HG02623 (cell line): ENCODE measurements around the gene CENPH.
"Not testable (repeated sequence)": the region's sequence is repeated elsewhere in the genome, so short reads cannot be mapped to it uniquely, and the experiment has no call there.

Experiments
- ATAC-seq: cut with Tn5 transposase; IDR thresholded peaks from one replicate; pipeline ENCODE4 v1.9.1; 2021; ENCODE audit warnings: moderate library complexity; ENCODE audit not compliant: unreplicated experiment

CENPH gene, protein sequence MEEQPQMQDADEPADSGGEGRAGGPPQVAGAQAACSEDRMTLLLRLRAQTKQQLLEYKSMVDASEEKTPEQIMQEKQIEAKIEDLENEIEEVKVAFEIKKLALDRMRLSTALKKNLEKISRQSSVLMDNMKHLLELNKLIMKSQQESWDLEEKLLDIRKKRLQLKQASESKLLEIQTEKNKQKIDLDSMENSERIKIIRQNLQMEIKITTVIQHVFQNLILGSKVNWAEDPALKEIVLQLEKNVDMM

DNA sequence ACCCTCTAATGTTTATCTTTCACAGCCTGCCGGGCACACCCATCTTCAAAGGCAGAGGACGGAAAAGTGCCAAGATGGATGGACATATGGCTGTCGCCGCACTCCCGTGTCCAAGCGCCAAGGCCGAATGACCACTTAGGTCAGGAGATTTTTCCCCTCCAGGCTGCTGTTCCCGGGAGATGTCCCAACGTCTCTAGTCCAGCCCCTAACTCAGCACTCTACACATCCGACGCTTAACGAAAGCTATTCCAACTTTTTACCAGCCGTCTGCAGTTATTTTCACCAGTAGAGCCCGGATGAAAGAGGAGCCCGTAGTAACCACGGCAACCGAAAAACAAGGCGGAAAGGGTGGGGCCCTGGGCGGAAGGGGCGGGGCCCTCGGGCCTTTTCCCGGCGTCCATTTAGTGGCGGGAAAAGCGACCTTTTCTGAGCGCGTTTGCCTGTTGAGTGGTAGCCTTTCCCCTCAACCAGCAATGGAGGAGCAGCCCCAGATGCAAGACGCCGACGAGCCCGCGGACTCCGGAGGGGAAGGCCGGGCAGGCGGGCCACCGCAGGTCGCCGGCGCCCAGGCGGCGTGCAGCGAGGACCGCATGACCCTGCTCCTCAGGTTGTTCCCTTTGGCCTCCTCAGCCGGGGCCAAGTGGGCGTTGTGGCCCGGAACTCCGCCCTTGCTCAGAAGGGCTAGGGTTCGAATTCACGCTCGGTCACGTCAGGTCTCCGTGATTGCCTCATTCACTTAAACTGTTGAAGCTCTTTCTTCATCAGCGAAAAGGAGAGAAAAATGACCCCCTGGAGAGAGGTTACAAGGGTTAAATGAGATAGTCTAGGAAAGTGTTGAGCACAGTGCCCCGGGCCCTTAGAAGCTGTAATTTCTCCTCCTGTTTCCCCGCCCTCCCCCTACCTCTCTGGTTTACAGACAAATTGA is at the start of gene CENPH:
Gene CENPH, plus strand, starts transcription at position 422 of the 925 bp plus-strand sequence. Its CDS starts 52 bp downstream, at position 474.
- peak; percentile 89 for ATAC-seq

DNA sequence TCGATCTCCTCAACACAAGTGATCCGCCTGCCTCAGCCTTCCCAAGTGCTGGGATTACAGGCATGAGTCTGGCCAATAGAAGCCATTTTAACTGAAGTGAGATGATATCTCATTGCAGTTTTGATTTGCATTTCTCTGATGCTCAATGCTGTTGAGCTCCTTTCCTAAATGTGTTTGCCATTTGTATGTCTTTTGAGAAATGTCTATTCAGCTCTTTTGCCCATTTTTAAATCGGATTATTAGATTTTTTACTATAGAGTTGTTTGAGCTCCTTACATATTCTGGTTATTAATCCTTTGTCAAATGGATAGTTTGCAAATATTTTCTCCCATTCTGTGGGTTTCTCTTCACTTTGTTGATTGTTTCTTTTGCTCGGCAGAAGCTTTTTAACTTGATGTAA is 49.1 kb upstream of the CENPH start:
- ATAC-seq: not testable (repeated sequence)

DNA sequence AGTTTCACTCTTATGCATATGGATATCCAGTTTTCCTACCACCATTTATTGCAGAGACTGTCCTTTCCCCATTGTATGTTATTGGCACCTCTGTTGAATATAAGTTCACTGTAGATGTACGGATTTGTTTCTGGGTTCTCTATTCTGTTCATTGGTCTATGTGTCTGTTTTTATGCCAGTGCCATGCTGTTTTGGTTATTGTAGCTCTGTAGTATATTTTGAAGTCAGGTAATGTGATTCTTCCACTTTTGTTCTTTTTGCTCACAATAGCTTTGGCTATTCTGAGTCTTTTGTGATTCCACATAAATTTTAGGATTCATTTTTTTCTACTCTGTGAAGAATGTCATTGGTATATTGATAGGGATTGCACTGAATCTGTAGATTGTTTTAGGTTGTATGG is 48.6 kb upstream of the CENPH start:
- ATAC-seq: no peak

DNA sequence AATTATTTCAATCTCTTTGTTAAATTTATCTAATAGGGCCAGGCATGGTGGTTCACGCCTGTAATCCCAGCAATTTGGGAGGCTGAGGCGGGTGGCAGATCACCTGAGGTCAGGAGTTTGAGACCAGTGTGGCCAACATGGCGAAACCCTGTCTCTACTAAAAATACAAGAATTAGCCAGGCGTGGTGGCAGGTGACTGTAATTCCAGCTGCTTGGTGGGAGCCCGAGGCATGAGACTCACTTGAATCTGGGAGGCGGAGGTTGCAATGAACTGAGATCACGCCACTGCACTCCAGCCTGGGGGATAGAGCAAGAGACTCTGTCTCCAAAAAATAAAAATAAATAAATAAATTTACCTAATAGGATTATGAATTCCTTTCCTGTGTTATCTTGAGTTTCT is 40.8 kb upstream of the CENPH start:
- ATAC-seq: not testable (repeated sequence)

DNA sequence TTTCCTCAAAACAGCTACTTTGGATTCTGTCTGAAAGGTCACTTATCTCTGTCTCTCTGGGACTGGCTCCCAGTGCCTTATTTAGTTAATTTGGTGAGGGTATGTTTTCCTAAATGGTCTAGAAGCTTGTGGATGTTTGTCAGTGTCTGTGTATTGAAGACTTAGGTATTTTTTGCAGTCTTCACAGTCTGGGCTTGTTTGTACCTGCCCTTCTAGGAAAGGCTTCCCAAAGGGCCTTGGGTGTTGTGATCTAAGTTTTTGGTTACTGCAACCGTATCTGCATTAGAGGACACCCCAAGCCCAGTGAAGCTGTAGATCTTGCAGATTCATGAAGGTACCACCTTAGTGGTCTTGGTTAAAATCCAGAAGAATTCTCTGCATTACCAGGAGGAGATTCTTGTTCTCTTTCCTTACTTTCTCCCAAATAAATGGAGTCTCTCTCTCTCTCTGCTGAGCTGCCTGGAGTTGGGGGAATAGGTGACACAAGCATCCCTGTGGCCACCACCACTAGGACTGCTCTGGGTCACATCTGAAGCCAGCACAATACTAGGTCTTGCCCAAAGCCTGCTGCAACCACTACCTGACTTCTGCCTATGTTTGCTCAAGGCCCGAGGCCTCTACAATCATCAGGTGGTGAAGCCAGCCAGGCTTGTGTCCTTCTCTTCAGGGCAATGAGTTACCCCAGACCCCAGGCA is 40.3 kb upstream of the CENPH start:
- no peak for ATAC-seq

DNA sequence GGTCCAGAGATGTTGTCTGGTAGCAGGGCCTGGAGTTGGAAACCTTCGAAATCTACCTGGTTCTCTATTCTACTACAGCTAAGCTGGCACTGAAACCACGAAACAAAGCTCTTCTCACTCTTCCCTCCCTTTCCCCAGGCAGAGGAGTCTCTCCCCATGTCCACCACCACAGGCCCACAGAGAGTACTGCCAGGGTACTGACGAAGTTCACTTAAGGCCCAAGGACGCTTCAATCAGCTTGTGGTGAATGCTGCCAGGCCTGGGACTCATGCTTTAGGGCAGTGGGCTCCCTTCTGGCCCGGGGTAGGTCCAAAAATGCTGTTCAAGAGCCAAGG is 39.7 kb upstream of the CENPH start:
- ATAC-seq: no peak

DNA sequence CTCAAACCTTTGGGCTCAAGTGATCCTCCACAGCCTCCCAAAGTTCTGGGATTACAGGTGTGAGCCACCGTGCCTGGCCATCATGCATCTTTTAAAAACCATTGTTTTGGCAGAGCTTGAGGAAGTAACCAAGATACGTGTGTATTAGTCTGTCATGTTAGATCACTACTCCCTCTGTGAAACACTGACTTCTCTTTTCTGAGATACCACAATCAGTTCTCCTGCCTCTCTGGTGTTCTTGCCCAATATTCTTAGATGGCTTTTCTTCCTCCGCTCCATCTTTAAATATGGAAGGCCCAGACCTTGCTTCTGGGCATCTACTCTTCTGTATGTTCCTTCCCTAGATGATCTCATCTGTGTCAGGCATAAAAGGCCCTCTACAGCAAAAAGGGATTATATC is 36.7 kb upstream of the CENPH start:
- no peak for ATAC-seq

DNA sequence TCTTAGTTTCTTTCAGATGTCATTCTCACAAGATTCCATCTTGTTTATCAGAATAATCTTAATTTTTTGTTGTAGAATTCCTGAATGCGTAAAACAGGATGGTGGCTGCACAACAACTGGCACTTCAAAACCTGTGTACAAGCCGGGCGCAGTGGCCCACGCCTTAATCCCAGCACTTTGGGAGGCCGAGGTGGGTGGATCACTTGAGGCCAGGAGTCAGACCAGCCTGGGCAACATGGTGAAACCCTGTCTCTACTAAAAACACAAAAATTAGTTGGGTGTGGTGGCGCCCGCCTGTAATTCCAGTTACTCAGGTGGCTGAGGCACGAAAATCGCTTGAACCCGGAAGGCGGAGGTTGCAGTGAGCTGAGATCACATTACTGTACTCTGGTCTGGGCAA is 32.9 kb upstream of the CENPH start:
- no peak for ATAC-seq

DNA sequence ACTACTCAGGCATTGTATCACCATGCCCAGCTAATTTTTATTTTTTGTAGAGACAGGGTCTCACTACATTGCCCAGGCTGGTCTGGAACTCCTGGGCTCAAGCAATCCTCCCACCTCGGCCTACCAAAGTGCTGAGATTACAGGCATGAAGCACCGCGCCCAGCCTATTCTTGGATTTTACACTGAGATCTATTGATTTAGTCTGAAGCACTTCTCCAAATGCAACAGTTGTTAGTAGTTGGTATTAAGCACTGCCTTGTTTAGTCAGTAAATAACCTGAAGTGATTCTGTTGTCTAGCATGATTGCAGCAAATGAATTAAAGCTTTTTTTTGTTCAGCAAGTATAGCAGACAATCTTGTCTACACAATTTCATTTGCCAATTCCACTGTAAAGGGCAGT is 31.3 kb upstream of the CENPH start:
- no peak for ATAC-seq

DNA sequence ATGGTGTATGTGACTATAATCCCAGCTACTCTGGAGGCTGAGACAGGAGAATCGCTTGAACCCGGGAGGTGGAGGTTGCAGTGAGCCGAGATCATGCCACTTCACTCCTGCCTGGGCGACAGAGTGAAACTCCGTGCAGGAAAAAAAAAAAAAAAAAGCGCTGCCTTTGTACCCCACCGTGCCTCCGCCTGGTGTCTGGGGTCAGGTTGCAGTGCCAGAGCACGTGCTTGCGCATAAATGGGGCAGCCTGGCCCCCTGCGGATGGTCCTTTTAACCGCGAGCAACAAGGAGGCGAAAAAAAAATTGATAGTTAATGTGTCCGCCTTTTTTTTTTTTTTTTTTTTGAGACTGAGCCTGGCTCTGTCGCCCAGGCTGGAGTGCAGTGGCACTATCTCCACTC is 28.7 kb upstream of the CENPH start:
- ATAC-seq: no peak

DNA sequence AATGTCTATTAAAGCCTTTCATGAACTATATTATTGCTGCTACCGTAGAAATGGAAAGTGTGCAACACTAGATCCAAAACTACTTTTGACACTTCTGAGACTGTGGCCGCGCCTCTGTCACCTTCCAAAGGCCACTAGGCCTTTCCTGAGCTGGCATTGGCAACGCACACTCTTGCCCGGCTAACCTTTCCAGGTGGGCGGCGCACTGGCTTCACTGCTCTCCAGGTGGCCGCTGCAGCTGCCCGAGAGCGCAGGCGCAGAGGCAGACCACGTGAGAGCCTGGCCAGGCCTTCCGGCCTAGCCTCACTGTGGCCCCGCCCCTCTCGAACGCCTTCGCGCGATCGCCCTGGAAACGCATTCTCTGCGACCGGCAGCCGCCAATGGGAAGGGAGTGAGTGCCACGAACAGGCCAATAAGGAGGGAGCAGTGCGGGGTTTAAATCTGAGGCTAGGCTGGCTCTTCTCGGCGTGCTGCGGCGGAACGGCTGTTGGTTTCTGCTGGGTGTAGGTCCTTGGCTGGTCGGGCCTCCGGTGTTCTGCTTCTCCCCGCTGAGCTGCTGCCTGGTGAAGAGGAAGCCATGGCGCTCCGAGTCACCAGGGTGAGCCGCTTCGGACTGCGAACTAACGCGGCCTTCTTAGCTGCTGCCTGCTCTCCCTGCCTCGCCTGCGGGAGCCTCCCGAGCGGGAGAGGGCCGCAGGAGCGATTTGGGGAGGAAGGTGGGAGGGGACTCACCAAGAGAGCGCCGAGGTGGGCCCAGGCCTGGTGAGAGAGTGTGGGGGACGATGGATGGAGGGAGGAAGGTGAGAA is 22.5 kb upstream of the CENPH start, which contains the start of gene CCNB1:
Gene CCNB1, plus strand, starts transcription at position 465 of the 807 bp plus-strand sequence. Its CDS starts 113 bp downstream, at position 578.
- ATAC-seq: peak; percentile 99

DNA sequence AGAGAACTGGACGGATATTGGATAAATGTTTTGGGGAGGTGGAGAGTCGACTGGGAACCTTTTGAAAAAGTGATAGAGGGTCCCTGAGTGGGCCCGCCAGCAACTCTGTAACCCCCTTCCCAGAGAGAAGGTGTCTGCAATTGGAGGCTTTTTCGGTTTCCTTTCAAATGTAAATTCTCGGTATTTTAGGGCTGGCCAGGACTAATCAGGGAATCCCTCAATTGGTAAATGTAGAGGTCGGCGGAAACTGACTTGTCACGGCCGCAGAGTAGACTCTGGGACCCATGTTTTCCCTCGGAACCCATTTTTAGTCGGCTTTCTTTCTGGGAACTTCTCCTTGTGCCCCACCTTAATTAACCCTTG is 21.9 kb upstream of the CENPH start:
- no peak for ATAC-seq

DNA sequence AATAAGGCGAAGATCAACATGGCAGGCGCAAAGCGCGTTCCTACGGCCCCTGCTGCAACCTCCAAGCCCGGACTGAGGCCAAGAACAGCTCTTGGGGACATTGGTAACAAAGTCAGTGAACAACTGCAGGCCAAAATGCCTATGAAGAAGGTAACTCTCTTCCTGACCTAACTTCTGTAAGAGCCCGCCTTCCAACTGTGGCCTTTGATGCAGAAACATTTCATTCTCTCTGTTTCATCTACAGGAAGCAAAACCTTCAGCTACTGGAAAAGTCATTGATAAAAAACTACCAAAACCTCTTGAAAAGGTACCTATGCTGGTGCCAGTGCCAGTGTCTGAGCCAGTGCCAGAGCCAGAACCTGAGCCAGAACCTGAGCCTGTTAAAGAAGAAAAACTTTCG is 21.5 kb upstream of the CENPH start:
- ATAC-seq: no peak

DNA sequence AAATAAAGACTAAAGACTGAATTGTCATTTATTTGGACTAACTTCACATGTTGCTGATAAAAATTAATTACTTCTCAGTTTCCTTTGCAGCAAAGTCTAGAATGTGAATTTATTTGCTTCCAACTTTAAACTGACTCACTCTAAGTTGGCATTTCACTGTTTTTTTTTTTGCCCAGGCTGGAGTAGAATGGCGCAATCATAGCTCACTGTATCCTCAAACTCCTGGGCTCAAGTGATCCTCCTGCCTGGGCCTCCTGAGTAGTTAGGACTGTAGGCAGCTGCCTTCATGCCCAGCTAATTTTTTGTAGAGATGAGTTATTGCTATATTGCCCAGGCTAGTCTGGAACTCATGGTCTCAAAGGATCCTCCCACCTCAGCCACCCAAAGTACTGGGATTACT is 18.9 kb upstream of the CENPH start:
- no peak for ATAC-seq

DNA sequence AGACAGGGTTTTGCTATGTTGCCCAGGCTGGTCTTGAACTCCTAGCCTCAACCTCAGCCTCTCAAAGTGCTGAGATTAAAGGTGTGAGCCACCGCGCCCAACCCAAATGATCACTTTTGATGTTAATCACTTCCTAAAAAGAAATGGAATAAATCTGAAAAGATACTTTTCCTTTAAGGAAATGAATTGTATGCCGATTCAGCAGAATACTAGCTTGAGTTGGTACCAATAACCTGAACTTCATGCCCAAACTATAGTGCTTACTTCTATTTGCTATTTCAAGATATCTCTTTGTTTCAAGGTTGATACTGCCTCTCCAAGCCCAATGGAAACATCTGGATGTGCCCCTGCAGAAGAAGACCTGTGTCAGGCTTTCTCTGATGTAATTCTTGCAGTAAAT is 18.4 kb upstream of the CENPH start:
- ATAC-seq: no peak

DNA sequence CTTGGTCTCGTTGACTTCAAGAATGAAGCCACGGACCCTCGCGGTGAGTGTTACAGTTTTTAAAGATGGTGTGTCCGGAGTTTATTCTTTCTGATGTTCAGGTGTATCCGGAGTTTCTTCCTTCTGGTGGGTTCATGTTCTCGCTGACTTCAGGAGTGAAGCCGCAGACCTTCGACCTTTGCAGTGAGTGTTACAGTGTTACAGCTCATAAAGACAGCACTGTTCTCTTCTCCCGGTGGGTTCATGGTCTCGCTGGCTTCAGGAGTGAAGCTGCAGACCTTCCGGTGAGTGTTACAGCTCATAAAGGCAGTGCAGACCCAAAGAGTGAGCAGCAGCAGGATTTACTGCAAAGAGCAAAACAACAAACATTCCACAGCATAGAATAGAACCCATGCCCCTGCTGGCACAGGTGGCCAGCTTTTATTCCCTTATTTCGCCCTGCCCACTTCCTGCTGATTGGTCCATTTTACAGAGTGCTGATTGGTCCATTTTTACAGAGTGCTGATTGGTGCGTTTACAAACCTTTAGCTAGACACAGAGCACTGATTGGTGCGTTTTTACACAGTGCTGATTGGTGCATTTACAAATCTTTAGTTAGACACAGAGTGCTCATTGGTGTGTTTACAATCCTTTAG is 7.6 kb upstream of the CENPH start:
- not testable (repeated sequence) for ATAC-seq

DNA sequence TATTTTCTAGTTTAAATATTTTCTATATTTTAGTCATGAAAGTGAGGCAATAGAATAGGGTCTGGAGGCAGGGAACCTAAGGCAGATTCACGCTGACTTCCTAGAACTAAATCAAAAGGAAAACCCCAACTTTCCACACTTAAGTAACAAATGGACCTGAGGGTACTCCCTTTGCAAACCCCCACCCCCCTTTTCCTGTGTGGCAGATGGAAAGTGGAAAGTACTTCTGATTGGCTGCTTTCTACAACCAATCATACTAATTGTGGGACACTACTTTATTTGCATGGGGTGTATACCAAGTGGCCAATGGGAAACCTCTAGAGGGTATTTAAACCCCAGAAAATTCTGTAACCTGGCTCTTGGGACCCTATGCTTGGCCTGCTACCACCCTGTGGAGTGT is 4.8 kb upstream of the CENPH start:
- no peak for ATAC-seq

DNA sequence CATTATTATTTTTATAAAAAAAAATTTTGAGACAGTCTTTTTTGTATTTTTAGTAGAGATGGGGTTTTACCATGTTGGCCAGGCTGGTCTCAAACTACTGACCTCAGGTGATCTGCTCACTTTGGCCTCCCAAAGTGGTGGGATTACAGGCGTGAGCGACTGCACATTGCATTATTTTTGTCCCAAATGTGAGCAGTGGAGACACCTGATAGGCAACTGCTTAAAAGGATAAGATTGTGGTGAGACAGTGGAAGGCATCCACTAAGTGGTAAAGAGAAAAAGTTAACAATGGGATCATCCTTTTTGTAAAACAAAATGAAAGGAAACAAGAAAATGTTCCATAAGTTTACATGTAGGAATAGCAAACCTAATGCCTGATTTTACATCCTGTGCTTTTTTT is 2.0 kb upstream of the CENPH start:
- ATAC-seq: no peak

DNA sequence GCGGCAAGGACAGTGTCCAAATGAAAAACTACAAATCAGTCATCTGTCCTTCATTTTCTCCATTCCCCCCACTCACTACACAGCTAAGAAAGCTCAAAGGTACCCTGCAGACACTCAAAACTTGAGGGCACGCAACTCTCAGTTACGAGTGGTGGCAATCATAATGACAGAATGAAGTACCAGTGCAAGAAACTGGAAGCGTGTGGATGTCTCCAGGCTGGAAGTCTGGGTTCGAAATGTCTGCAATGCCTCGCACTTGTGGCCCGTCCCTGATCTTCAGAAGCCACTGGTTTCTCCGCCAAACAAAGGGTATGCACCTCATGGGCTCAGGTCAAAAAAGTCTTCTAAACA is 597 bp upstream of the CENPH start:
- ATAC-seq: no peak

DNA sequence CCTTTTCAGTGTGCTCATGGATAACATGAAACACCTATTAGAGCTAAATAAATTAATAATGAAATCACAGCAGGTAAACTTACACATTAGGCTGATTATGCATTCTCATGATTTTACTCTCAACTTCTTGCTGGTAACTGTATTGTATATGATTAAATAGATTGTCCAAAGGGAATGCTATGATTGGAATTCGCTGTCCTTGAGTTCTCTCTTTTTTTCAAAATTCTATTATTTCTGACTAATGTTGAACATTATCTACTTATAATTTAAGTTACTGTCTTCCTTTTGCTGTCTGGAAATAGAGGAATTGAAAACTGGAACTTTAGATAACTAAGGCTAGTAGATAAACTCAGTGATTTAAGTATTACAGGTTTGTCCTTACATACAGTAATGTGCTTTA is 13.1 kb downstream of the CENPH start:
- no peak for ATAC-seq
